HG02678 (cell line): ENCODE data around the gene FUNDC1.

ENCODE experiments used
- ATAC-seq: cut with Tn5 transposase; IDR thresholded peaks from one replicate; pipeline ENCODE4 v1.9.1; 2021; ENCODE audit warnings: mild to moderate bottlenecking, moderate library complexity; ENCODE audit not compliant: unreplicated experiment

The FUNDC1 gene

GRCh38 chrX:44482575-44482974 is 60.1 kb downstream of the FUNDC1 start:
- ATAC-seq = no peak

GRCh38 chrX:44480591-44480990 is 62.1 kb downstream of the FUNDC1 start:
- no peak for ATAC-seq

DNA sequence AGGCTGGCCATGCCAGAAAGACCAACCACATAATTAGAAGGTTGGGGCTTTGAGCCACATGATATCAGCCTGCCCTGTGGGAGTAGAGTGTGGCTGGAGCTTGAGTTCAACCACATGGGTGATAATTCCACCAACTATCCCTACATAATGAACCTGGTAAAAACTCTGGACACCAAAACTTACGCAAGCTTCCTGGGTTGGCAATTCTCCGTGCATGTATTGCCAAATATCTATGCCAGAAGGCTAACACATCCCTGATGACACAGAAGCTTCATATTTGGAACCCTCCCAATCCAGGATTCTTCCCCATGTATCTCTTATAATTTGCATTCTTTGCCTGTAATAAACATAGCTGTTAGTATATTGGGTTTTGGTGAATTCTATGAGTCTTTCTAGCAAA is 68.2 kb downstream of the FUNDC1 start:
- no peak for ATAC-seq
